Measurements from ENCODE around the gene SBK3.

SBK3 gene

DNA sequence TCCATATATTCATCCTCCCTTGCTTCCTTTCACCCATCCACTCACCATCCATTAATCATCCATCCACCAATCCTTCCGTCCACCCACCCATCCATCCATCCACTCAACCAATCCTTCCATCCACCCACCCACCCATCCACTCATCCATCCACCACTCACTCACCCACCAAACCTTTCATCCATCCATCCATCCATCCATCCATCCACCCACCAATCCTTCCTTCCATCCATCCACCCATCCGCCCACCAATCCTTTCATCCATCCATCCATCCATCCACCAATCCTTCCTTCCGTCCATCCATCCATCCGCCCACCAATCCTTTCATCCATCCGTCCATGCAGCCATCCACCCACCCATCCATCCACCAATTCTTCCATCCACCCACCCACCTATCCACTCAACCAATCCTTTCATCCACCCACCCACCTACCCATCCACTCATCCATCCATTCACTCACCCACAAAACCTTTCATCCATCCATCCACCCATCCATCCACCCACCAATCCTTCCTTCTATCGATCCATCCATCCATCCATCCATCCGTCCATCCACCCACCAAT is 3.0 kb downstream of the SBK3 start:
- no peak for DNase-seq (ENCODE audit: low read depth)
- H3K4me3 ChIP-seq (ENCODE audit: control insufficient read depth, low read depth, low read length): no peak overlapping the region
- TF ChIP-seq, protein P1, sequence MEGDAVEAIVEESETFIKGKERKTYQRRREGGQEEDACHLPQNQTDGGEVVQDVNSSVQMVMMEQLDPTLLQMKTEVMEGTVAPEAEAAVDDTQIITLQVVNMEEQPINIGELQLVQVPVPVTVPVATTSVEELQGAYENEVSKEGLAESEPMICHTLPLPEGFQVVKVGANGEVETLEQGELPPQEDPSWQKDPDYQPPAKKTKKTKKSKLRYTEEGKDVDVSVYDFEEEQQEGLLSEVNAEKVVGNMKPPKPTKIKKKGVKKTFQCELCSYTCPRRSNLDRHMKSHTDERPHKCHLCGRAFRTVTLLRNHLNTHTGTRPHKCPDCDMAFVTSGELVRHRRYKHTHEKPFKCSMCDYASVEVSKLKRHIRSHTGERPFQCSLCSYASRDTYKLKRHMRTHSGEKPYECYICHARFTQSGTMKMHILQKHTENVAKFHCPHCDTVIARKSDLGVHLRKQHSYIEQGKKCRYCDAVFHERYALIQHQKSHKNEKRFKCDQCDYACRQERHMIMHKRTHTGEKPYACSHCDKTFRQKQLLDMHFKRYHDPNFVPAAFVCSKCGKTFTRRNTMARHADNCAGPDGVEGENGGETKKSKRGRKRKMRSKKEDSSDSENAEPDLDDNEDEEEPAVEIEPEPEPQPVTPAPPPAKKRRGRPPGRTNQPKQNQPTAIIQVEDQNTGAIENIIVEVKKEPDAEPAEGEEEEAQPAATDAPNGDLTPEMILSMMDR (IDR thresholded peaks at IDR 0.05; ENCODE audit: control insufficient read depth, insufficient read depth, low read depth, low read length, missing control alignments): no peak

DNA sequence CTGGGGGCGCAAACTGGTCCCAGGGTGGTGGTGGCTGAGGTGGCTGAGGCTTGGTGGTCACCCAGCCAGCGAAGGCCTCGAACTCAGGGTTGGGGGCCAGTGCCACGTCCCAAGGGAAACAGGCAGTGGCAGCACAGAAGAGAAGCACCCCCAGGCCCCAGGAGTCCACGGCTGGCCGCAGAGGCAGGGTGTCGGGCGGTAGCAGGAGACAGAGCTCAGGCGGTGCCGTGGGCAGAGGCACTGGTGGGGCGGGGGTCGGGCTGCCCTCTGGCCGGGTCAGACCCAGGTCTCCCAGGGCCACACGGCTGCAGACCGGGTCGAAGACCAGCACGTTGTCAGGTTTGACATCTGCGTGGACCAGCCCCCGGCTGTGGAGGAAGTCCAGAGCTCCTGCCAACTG is 4.3 kb downstream of the SBK3 start:
- no peak for DNase-seq (ENCODE audit: low read depth)
- no peak overlapping the region for H3K4me3 ChIP-seq (ENCODE audit: control insufficient read depth, low read depth, low read length)
- TF ChIP-seq, protein P1 (IDR thresholded peaks at IDR 0.05; ENCODE audit: control insufficient read depth, insufficient read depth, low read depth, low read length, missing control alignments): no peak

DNA sequence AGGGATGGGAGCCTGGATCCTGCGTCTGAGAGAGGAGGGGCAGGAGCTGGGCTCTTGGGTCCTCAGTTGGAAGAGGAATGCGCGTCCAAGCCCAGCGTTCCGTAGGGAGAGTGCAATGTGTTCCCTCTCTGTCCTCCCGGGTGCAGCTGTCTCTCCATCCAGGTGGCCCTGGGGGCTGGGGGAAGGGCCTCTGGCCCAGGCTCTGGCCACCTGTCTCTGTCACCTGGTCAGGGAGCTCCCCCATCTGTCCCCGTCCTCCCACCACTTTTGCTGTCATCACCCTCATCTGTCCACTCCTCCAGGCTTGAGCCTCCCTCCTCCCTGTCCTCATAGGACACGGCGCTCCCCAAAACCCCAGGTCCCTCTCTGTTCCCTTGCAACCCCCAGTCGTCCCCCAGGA is 4.7 kb downstream of the SBK3 start:
- DNase-seq (ENCODE audit: low read depth): no peak
- TF ChIP-seq, protein P1 (IDR thresholded peaks at IDR 0.05; ENCODE audit: control insufficient read depth, insufficient read depth, low read depth, low read length, missing control alignments): no peak
- no peak overlapping the region for H3K4me3 ChIP-seq (ENCODE audit: control insufficient read depth, low read depth, low read length)

DNA sequence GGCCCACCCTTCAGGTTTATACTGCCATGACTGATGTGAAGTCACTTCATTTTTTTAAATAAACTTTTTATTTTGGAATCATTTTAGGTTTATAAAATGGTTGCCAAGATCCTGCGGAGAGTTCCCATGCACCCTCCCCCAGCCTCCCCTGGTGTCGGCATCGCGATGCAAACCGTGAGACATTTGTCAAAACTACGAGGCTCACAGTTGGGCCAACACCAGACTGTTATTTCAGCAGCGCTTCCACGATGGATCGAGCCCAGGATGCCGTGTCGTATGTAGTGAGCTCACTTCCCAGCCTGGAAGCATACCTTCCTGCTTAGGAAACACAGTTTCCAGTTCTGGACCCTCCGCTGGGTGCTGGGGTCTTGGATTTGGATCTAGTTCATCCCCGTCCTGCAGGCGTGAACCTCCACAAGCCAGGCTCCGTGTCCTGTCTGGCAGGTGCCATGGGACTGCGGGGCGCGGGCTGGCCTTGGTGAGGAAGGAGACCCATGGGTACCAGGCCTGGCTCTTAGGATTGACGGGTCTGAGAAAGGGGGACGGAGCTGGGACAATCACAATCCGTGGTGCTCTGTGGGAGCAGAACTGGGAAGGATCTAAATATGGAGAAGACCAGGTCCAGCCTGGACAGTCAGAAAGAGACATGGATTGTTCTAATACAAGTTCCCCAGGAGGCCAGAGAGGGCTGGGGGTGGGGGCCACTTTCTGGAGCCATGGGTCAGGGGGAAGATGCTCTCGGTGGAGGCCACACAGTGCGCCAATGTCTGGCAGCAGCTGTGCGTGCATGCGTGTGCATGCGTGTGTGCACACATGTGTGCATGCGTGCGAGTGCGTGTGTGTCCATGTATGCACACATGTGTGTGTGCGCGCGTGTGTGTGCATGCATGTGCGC is 6.0 kb downstream of the SBK3 start:
- TF ChIP-seq, protein P1 (IDR thresholded peaks at IDR 0.05; ENCODE audit: control insufficient read depth, insufficient read depth, low read depth, low read length, missing control alignments): no peak
- H3K4me3 ChIP-seq (ENCODE audit: control insufficient read depth, low read depth, low read length): no peak overlapping the region
- no peak for DNase-seq (ENCODE audit: low read depth)

DNA sequence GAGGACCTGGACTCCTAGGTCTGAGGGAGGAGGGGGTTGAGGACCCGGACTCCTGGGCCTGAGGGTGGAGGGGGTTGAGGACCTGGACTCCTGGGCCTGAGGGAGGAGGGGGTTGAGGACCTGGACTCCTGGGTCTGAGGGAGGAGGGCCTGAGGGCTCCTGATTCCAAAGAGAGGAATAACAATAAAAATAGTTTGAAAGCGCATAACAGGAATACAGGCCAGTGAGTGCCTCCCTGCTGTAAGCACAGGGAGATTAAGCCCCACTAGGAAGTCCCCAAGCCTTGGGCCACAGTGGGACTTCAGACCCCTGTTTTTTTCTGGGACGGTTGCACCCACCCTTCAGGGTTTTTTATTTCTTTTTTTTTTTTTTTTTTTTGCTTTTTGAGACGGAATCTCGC is 7.2 kb downstream of the SBK3 start:
- TF ChIP-seq, protein P1 (IDR thresholded peaks at IDR 0.05; ENCODE audit: control insufficient read depth, insufficient read depth, low read depth, low read length, missing control alignments): no peak
- DNase-seq (ENCODE audit: low read depth): no peak
- no peak overlapping the region for H3K4me3 ChIP-seq (ENCODE audit: control insufficient read depth, low read depth, low read length)

DNA sequence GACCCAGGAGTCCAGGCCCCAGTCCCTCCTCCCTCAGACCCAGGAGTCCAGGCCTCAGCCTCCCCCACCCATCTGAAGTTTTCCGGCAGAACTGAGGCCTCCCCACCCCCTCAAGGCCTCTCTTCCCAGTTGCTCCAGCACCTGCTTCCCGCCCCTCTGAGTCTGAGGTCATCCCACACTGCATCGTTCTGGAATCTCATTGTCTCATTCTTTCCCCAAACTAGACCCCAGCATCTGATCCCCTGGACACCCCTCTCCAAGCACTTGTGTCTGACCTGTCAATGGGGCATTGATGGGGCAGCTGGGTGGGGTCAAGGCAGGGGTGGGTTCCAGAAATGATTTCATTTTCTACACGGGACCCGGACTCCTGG is 7.6 kb downstream of the SBK3 start:
- TF ChIP-seq, protein P1 (IDR thresholded peaks at IDR 0.05; ENCODE audit: control insufficient read depth, insufficient read depth, low read depth, low read length, missing control alignments): no peak
- no peak for DNase-seq (ENCODE audit: low read depth)

More for the DNA sequence above, 7.6 kb downstream of the SBK3 start:
- H3K4me3 ChIP-seq (ENCODE audit: control insufficient read depth, low read depth, low read length): no peak overlapping the region
